PC-9 (cell line): ENCODE results near the gene ANKFN1. TPM values are rescaled to one million over a fixed set of nuclear protein-coding genes. Genes with fewer than 3 reads are reported as not detected.

Source experiments
- BruUV-seq: library from RNA; stranded (reverse); fragments of 400-500 nt; replicated peaks from 2 replicates; lab custom pipeline; 2021; lab: Mats Ljungman, UMichigan
- CTCF ChIA-PET: fragments of 300-600 bp; sonication (Branson Sonifier 250); formaldehyde crosslinking; loops from one replicate; lab custom pipeline; 2022; ENCODE audit warnings: antibody characterized with exemption; lab: Charles Lee
- POLR2A ChIA-PET: fragments of 300-600 bp; sonication (Branson Sonifier 250); formaldehyde crosslinking; loops from one replicate; lab custom pipeline; 2022; ENCODE audit warnings: antibody characterized with exemption; ENCODE audit not compliant: unreplicated experiment; lab: Charles Lee
- DNase-seq, 2 experiments: peaks; one replicate each; pipeline versions ENCODE4 v3.0.0 to v3.0.0-alpha.2; 2015 to 2022; ENCODE audit warnings: mixed read lengths in 1 of 2
- H2AFZ ChIP-seq: fragments of 200-600 bp; sonication (generic); 2 replicates; pipeline ENCODE4 v1.8.1; 2017; ENCODE audit warnings: antibody characterized with exemption
- H3F3A ChIP-seq: fragments of 200-600 bp; sonication (generic); 2 replicates; pipeline ENCODE4 v1.8.1; 2017; ENCODE audit warnings: antibody characterized with exemption, mild to moderate bottlenecking, low read depth; ENCODE audit not compliant: insufficient read depth
- H3K27ac ChIP-seq: fragments of 200-600 bp; sonication (generic); 2 replicates; pipeline ENCODE4 v1.6.1; 2016; ENCODE audit warnings: mixed run types
- H3K27me3 ChIP-seq: fragments of 200-600 bp; sonication (generic); 2 replicates; pipeline ENCODE4 v1.6.1; 2016; ENCODE audit warnings: low read depth, mixed run types; ENCODE audit not compliant: insufficient read depth
- H3K36me3 ChIP-seq: fragments of 200-600 bp; sonication (generic); 2 replicates; pipeline ENCODE4 v1.6.1; 2016; ENCODE audit warnings: low read depth, mixed run types
- H3K4me1 ChIP-seq: fragments of 200-600 bp; sonication (generic); replicated peaks from 2 replicates; pipeline ENCODE4 v1.6.1; 2016; ENCODE audit warnings: mixed run types; ENCODE audit not compliant: insufficient read depth
- H3K4me2 ChIP-seq: fragments of 200-600 bp; sonication (generic); 2 replicates; pipeline ENCODE4 v1.6.1; 2017; ENCODE audit warnings: mixed run types
- H3K4me3 ChIP-seq: fragments of 200-600 bp; sonication (generic); 2 replicates; pipeline ENCODE4 v1.6.1; 2016; ENCODE audit warnings: mixed run types
- H3K79me2 ChIP-seq: fragments of 200-600 bp; sonication (generic); 2 replicates; pipeline ENCODE4 v1.6.1; 2017; ENCODE audit warnings: low read depth, mixed run types
- H3K9me2 ChIP-seq: fragments of 200-600 bp; sonication (generic); 2 replicates; pipeline ENCODE4 v1.8.1; 2017; ENCODE audit warnings: mild to moderate bottlenecking; ENCODE audit not compliant: insufficient read depth
- H3K9me3 ChIP-seq: fragments of 200-600 bp; sonication (generic); 2 replicates; pipeline ENCODE4 v1.8.1; 2016; ENCODE audit warnings: low read depth; ENCODE audit not compliant: insufficient read depth
- H4K20me1 ChIP-seq: fragments of 200-600 bp; sonication (generic); 2 replicates; pipeline ENCODE4 v1.8.1; 2017; ENCODE audit not compliant: insufficient read depth
- EZH2 ChIP-seq: fragments of 200-600 bp; sonication (generic); IDR thresholded peaks from 2 replicates; pipeline ENCODE4 v1.8.0; 2017; ENCODE audit warnings: antibody characterized with exemption, low read depth
- intact Hi-C: fragments of 100-400 bp; cut with micrococcal nuclease; formaldehyde crosslinking; loops from one replicate; pipeline ENCODE4 v1.10.0; 2022; ENCODE audit not compliant: unreplicated experiment
- total RNA-seq: library from RNA; stranded (reverse); gene quantifications from 2 replicates; pipeline ENCODE4 v1.2.3, GENCODE V29; 2021
- TF ChIP-seq, protein P1 (sequence below): fragments of 200-600 bp; sonication (generic); conservative IDR thresholded peaks from 2 replicates; pipeline ENCODE4 v1.6.1; 2017; ENCODE audit warnings: mixed run types, antibody characterized with exemption, mild to moderate bottlenecking, moderate library complexity

Gene ANKFN1
- total RNA-seq, 1 experiment from 2014 or later = not detected

DNA sequence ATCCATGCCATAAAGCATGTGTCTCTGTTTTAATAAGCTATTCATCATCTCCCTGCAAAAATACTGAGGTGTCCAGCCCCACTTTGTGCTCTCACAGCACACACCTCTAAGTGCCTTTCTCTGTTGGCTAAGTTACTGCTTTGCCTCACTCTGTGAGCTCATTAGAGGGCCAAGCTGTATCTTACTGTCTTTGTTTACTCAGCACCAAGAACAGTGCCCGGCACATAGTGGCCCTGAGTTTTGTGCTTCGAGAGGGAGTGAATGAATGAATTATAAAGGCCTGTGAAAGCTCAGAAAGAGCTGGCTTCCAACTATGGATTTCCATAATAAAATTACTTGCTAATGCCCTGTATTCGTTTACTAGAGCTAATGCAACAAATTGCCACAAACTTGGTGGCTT lies 390.0 kb downstream of the ANKFN1 start:
- Histone ChIP-seq H2AFZ (no peak overlapping the region), H3K4me2 (no peak overlapping the region), H3K79me2 (no peaks in the 10 kb centered on the region), H3K27me3 (peaks cover 12% of the 10 kb centered on the region; the same call in 1 of the 2 replicates), H3F3A (no peaks in the 10 kb centered on the region), H3K9me3 (no peaks in the 10 kb centered on the region), H4K20me1 (no peaks in the 10 kb centered on the region; the same call in 1 of the 2 replicates), H3K4me1 (no peaks in the 10 kb centered on the region), H3K36me3 (no peaks in the 10 kb centered on the region), H3K9me2 (no peaks in the 10 kb centered on the region), H3K4me3 (no peak overlapping the region), H3K27ac (no peak overlapping the region)
- no TSS peak for BruUV-seq
- no peak for DNase-seq
- intact Hi-C loops = no loop called here
- ChIA-PET POLR2A (no interaction called here), CTCF (no interaction called here)
- TF ChIP-seq, protein P1, sequence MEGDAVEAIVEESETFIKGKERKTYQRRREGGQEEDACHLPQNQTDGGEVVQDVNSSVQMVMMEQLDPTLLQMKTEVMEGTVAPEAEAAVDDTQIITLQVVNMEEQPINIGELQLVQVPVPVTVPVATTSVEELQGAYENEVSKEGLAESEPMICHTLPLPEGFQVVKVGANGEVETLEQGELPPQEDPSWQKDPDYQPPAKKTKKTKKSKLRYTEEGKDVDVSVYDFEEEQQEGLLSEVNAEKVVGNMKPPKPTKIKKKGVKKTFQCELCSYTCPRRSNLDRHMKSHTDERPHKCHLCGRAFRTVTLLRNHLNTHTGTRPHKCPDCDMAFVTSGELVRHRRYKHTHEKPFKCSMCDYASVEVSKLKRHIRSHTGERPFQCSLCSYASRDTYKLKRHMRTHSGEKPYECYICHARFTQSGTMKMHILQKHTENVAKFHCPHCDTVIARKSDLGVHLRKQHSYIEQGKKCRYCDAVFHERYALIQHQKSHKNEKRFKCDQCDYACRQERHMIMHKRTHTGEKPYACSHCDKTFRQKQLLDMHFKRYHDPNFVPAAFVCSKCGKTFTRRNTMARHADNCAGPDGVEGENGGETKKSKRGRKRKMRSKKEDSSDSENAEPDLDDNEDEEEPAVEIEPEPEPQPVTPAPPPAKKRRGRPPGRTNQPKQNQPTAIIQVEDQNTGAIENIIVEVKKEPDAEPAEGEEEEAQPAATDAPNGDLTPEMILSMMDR = no peak
- no peak for TF ChIP-seq EZH2

DNA sequence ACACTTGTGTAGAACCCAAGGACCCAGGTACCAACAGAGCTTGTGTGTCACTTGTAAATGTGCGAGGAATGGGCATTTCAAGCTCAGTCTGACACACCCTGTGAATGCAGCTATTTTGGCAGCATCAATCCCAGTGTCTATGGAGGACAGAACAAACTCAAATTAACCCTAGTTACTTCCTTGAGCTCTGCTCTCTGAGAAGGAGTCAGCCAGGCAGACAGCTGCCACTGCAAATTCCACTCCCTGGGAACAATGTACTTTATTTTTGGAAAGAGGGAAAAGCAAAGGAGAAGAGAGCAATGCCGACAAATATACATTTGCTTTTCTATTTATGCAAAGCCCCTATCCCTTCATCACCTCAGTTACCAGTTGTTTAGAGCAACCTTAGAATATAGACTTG lies 391.8 kb downstream of the ANKFN1 start:
- Histone ChIP-seq H3K4me3 (no peak overlapping the region), H2AFZ (no peak overlapping the region), H3K4me1 (no peaks in the 10 kb centered on the region), H3F3A (no peaks in the 10 kb centered on the region), H3K9me3 (no peaks in the 10 kb centered on the region), H3K27ac (no peak overlapping the region), H3K9me2 (no peaks in the 10 kb centered on the region), H4K20me1 (no peaks in the 10 kb centered on the region; the same call in 1 of the 2 replicates), H3K36me3 (no peaks in the 10 kb centered on the region), H3K27me3 (peaks cover 12% of the 10 kb centered on the region; the same call in 1 of the 2 replicates), H3K4me2 (no peak overlapping the region), H3K79me2 (no peaks in the 10 kb centered on the region)
- CTCF ChIA-PET = no interaction called here
- no peak for DNase-seq
- no peak for TF ChIP-seq EZH2
- TF ChIP-seq, protein P1 = no peak
- POLR2A ChIA-PET = no interaction called here
- BruUV-seq = no TSS peak
- intact Hi-C loops = no loop called here

DNA sequence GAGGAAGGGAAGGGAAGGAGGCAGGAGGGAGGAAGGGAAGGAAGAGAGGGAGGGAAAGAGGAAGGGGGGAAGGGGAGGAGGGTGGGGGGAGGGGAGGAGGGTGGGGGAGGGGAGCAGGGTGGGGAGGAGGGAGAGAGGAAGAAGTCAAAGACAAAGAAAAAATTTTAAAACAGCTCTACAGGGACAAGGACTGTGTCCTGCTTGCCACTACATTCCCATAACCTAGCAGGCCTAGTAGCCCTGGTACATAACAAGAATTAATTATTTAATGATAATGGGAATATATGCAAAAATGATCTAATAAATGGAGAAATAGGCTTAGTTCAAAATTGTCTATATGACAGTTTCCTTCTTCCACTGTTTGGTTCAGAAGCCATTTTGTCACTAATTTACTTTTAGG lies 392.7 kb downstream of the ANKFN1 start:
- DNase-seq = no peak
- Histone ChIP-seq H4K20me1 (no peaks in the 10 kb centered on the region; the same call in 1 of the 2 replicates), H3K36me3 (no peaks in the 10 kb centered on the region), H2AFZ (no peak overlapping the region), H3K9me2 (no peaks in the 10 kb centered on the region), H3K4me2 (no peak overlapping the region), H3K4me3 (no peak overlapping the region), H3K79me2 (no peaks in the 10 kb centered on the region), H3F3A (no peaks in the 10 kb centered on the region), H3K9me3 (no peaks in the 10 kb centered on the region), H3K27ac (no peak overlapping the region), H3K4me1 (no peaks in the 10 kb centered on the region), H3K27me3 (peaks cover 12% of the 10 kb centered on the region; the same call in 1 of the 2 replicates)
- no peak for TF ChIP-seq EZH2
- CTCF ChIA-PET = no interaction called here
- no TSS peak for BruUV-seq
- intact Hi-C loops = no loop called here
- POLR2A ChIA-PET = no interaction called here

DNA sequence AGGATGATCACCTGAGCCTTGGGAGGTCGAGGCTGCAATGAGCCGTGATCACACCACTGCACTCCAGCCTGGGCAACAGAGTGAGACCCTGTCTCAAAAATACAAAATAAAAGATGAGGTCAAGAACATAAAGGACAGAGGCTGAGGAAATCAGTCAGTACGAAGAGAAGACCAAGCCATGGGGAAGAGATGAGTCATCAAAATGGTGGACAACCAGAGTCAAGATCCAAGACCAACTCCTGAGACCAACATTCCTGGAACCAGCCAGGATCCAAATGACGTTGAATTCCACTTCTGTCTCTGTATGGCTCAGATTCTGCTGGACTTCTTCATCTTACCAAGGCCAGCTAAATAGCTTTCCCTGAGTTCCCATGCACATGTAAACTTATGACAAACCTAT lies 395.4 kb downstream of the ANKFN1 start:
- Histone ChIP-seq H3K4me2 (no peak overlapping the region), H2AFZ (no peak overlapping the region), H3K79me2 (no peaks in the 10 kb centered on the region), H3F3A (no peaks in the 10 kb centered on the region), H3K27ac (no peak overlapping the region), H4K20me1 (no peaks in the 10 kb centered on the region; the same call in 1 of the 2 replicates), H3K4me1 (no peaks in the 10 kb centered on the region), H3K9me2 (no peaks in the 10 kb centered on the region), H3K36me3 (no peaks in the 10 kb centered on the region), H3K9me3 (no peaks in the 10 kb centered on the region), H3K27me3 (peaks cover 22% of the 10 kb centered on the region), H3K4me3 (no peak overlapping the region)
- intact Hi-C loops = no loop called here
- CTCF ChIA-PET = no interaction called here
- no peak for DNase-seq
- TF ChIP-seq EZH2 = no peak
- TF ChIP-seq, protein P1 = no peak
- no TSS peak for BruUV-seq
- POLR2A ChIA-PET = no interaction called here
